HTERT RPE-1 (cell line): ENCODE results near the gene GAPVD1.
"Not testable (repeated sequence)": the region's sequence is repeated elsewhere in the genome, so short reads cannot be mapped to it uniquely, and the experiment has no call there.

Experiments
- in situ Hi-C: fragments of 300-500 bp; cut with MboI; formaldehyde crosslinking; loops from 4 replicates; pipeline ENCODE4 v1.14.3; 2020; ENCODE audit warnings: low sequenced_read_pairs

The GAPVD1 gene, protein sequence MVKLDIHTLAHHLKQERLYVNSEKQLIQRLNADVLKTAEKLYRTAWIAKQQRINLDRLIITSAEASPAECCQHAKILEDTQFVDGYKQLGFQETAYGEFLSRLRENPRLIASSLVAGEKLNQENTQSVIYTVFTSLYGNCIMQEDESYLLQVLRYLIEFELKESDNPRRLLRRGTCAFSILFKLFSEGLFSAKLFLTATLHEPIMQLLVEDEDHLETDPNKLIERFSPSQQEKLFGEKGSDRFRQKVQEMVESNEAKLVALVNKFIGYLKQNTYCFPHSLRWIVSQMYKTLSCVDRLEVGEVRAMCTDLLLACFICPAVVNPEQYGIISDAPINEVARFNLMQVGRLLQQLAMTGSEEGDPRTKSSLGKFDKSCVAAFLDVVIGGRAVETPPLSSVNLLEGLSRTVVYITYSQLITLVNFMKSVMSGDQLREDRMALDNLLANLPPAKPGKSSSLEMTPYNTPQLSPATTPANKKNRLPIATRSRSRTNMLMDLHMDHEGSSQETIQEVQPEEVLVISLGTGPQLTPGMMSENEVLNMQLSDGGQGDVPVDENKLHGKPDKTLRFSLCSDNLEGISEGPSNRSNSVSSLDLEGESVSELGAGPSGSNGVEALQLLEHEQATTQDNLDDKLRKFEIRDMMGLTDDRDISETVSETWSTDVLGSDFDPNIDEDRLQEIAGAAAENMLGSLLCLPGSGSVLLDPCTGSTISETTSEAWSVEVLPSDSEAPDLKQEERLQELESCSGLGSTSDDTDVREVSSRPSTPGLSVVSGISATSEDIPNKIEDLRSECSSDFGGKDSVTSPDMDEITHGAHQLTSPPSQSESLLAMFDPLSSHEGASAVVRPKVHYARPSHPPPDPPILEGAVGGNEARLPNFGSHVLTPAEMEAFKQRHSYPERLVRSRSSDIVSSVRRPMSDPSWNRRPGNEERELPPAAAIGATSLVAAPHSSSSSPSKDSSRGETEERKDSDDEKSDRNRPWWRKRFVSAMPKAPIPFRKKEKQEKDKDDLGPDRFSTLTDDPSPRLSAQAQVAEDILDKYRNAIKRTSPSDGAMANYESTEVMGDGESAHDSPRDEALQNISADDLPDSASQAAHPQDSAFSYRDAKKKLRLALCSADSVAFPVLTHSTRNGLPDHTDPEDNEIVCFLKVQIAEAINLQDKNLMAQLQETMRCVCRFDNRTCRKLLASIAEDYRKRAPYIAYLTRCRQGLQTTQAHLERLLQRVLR (N-terminal part only)

DNA sequence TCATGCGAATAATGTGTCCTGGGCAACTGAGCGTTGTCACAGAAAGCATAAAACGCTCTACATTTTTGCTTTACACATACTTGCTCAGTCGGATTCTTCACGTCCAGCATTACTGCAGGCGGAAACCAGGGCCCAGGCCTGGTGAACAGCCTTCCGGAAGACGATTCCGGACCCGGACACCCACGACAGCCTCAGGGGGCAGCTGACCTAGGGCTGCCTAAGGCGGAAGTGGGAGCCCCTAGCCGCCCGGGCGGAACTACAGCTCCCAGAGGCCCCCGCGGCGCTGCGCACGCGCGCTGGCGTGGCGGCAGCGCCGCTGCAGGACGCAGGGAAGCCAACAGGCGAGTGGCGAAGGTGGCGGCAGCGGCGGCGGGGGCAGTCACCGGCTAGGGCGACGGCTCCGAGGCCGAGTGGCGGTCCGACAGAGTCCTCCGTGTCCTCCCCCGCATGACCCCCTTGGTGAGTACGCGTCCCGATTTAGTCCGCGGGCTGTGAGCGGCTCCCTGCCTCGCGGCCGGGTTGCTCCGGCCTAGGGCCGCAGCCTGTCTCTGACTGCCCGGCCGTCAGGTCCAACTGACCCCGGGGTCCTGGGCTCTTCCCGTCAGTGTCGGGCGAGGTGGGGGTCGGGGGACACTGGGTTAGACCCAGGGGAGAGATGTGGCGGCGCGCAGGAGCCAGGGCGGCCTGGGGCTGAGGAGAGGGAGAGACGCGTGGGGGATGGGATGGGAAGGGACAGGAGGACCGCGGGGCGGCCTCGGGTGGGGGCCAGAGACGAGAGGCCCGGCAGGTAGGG lies at the start of gene GAPVD1:
Gene GAPVD1 (plus strand): TSS at position 326 of the 793 bp plus-strand sequence. CDS start 37,096 bp downstream, outside the sequence.
- in situ Hi-C loops, result no loop called here

DNA sequence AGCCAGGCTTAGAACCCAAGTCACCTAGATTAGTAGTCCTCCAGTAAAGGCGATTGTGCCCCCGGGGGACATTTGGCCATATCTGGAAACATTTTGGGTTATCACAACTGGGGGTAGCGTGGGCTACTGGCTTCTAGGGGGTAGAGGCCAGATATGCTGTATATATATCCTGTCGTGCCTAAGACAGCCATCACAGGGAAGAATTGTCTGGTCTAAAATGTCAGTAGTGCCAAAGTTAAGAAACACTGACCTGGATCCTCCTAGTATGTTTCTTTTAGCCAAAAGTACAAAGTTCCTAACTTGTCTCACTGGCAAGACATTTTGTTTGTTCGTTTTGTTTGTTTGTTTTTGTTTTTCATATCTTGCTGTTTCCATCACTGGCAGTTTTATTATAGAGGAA lies 47.4 kb upstream of the GAPVD1 start:
- in situ Hi-C loops, result no loop called here

DNA sequence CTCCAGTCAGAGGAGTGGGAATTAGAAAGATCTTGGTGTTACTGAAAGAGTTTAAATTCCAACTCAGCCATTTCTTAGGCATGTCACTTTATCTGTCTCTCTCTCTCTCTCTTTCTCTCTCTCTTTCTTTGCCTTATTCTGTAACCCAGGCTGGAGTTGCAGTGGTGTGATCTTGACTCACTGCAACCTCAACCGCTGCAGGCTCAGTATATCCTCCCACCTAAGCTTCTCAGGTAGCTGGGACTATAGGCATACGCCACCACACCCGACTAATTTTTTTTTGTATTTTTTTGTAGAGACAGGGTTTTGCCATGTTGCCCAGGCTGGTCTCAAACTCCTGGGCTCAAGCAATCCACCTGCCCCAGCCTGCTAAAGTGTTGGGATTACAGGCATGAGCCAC lies 43.0 kb upstream of the GAPVD1 start:
- in situ Hi-C loops, result no loop called here

DNA sequence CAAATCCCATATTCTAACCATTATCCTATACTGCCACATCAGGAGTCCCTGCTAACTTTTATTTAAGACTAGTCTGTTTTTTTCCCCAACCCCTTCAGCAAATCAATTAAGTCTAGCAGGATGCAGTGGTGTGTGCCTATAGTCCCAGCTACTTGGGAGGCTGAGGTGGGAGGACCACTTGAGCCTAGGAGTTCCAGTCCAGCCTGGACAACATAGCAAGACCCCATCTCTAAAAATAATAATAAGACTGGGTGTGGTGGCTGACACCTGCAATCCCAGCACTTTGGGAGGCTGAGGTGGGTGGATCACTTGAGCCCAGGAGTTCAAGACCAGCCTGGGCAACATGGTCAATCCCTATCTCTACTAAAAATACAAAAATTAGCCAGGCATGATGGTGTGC lies 36.8 kb upstream of the GAPVD1 start:
- in situ Hi-C loops, result not testable (repeated sequence)

DNA sequence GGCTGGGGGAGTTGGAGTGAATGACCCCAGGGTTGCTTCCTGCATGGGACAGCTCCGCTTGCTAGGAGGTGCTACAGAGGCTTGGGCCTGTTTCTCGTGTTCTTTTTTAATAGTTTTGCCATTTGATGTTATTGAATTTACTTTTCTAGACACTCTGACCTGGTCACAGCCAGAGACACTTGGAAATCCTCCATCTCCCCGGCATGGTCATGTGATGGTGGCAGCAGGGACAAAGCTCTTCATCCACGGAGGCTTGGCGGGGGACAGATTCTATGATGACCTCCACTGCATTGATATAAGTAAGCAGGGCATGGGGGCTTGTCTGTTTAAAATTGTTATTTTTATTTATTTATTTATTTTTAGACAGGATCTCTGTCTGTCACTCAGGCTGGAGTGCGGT lies 33.9 kb upstream of the GAPVD1 start:
- in situ Hi-C loops, result no loop called here

DNA sequence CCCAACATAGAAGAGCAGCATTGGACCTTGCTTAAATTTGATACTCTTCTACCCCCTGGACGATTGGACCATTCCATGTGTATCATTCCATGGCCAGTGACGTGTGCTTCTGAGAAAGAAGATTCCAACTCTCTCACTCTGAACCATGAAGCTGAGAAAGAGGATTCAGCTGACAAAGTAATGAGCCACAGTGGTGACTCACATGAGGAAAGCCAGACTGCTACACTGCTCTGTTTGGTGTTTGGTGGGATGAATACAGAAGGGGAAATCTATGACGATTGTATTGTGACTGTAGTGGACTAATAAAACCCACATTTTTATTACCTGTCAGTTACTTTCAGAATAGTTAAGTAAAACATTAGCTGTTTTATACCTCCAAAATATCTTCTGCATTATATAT lies 27.9 kb upstream of the GAPVD1 start:
- in situ Hi-C loops, result no loop called here

DNA sequence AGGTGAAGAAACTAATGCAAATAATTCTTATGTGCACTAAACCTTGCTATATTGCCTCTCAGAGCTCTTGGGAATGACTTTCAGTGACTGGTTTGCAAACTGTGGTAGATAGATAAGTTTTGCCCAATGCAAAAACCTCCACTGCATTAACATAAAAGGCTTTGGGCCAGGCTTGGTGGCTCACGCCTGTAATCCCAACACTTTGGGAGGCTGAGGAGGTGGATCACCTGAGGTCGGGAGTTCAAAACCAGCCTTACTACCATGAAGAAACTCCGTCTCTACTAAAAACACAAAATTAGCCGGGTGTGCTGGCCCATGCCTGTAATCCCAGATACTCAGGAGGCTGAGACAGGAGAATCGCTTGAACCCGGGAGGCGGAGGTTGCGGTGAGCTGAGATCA lies 27.5 kb upstream of the GAPVD1 start:
- in situ Hi-C loops, result not testable (repeated sequence)

DNA sequence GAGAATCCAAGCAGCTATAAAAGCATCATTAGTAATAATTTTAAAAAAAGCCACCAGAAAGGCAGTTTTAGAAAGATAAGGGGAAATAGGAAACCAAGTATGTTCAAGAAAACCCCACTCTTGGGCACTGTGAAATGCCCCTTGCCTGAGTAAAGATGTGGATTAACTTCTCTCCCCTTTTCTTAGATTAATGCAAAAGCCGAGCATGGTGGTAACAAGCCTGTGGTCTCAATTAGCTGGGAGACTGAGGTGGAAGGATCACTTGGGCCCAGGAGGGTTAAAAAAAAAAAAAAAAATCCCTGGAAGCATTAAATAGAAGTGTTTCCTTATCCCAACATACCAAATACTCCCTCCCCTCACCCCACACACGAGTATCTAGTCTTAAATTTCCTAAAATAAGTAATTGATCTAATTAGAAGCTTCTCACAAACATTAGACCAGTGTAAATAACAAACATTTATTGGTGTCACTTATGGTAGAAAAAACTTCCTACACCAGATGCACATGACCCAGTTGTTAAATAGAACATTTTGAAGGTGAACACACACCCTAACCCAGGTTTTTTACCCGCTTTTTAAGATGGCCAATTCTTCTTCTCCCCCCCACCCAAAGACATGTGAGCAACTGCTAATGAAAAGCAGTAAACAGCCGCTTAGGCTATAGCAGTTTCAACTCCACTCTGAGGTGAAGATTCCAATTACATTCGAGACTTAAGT lies 25.7 kb upstream of the GAPVD1 start:
- in situ Hi-C loops, result no loop called here

DNA sequence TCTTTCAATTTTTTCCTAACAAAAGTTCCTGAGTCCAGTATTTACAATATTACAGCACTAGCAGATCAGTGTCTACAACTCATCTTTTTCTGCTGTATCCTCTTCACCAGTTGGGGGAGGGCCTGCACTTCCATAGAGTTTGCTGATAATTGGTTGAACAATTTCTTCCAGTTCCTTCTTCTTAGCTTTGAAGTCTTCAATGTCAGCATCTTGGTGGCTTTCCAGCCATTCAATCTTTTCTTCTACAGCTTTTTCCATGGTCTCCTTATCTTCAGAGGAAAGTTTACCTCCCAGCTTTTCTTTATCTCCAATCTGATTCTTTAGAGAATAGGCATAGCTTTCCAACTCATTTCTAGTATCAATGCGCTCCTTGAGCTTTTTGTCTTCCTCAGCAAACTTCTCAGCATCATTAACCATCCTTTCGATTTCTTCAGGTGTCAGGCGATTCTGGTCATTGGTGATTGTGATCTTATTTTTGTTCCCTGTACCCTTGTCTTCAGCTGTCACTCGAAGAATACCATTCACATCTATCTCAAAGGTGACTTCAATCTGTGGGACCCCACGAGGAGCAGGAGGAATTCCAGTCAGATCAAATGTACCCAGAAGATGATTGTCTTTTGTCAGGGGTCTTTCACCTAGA lies 25.0 kb upstream of the GAPVD1 start:
- in situ Hi-C loops, result not testable (repeated sequence)

DNA sequence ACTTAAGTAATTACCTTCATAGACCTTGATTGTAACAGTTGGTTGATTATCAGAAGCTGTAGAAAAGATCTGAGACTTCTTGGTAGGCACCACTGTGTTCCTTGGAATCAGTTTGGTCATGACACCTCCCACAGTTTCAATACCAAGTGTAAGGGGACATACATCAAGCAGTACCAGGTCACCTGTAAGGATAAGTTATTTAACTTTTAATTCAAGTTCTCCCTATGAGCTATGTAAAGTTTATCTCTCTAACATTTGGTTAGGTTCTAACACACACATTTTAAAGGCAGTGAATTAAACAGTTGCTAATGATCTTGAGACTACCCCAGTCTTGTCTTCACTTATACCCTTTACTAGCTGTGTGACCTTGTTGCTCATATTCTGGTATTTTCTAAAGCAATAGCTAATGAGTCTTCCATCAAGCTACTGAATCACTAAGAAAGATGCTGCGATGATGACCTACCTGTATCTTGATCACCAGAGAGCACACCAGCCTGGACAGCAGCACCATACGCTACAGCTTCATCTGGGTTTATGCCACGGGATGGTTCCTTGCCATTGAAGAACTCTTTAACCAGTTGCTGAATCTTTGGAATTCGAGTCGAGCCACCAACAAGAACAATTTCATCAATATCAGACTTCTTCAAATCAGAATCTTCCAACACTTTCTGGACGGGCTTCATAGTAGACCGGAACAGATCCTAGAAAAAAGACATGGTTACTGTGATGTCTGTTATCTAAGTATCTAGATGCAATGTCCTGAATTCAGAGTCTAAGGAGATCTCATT lies 23.3 kb upstream of the GAPVD1 start:
- in situ Hi-C loops, result no loop called here

DNA sequence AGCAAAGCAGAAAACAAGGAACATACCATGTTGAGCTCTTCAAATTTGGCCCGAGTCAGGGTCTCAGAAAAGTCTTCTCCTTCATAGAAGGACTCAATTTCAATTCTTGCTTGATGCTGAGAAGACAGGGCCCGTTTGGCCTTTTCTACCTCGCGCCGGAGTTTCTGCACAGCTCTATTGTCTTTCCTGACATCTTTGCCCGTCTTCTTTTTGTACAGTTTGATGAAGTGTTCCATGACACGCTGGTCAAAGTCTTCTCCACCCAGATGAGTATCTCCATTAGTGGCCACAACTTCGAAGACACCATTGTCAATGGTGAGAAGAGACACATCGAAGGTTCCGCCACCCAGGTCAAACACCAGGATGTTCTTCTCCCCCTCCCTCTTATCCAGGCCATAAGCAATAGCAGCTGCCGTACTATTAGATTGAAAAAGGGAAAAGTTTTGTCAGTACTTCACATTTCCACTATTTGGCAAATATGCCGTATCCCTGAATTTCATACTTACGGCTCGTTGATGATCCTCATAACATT lies 22.6 kb upstream of the GAPVD1 start:
- in situ Hi-C loops, result no loop called here

DNA sequence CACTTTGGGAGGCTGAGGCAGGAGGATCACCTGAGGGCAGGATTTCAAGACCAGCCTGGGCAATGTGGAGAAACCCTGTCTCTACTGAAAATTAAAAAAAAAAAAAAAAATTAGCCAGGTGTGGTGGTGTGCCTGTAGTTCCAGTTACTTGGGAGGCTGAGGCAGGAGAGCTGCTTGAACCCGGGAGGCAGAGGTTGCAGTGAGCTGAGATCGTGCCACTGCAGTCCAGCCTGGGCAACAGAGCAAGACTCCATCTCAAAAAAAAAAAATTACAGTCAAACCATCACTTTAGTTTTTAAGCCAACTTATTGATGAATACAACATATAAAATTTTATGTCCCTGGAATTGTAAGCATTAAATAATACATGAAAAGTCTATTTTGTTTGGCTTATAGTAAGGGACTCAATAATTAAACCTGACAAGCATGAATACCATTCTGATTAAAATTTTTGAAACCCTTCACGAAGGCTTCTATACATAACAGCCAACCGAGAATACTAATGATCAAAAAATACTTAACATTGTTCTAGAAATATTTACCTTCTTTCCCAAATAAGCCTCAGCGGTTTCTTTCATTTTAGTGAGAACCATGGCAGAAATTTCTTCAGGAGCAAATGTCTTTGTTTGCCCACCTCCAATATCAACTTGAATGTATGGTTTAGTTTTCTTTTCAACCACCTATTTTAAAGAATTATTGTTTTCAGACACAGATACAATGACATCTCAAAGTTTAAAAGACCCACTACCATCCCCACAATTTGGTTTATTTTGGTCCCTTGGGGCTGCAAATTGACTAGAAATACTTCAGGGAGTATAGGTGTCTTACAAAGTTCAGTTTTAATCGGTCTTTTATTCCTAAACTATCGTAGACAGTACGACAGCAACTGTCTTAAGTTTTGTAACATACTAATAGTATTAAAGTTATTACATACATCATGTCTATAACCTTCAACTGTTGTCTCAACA lies 21.7 kb upstream of the GAPVD1 start:
- in situ Hi-C loops, result no loop called here

DNA sequence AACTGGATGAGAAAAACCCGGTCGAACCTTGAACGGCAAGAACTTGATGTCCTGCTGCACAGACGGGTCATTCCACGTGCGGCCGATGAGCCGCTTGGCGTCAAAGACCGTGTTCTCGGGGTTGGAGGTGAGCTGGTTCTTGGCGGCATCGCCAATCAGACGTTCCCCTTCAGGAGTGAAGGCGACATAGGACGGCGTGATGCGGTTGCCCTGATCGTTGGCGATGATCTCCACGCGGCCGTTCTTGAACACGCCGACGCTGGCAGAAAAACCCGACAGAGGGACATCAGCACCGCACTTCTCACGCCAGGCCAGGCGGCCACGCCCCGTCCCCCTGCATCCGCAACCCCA lies 21.0 kb upstream of the GAPVD1 start:
- in situ Hi-C loops, result no loop called here

DNA sequence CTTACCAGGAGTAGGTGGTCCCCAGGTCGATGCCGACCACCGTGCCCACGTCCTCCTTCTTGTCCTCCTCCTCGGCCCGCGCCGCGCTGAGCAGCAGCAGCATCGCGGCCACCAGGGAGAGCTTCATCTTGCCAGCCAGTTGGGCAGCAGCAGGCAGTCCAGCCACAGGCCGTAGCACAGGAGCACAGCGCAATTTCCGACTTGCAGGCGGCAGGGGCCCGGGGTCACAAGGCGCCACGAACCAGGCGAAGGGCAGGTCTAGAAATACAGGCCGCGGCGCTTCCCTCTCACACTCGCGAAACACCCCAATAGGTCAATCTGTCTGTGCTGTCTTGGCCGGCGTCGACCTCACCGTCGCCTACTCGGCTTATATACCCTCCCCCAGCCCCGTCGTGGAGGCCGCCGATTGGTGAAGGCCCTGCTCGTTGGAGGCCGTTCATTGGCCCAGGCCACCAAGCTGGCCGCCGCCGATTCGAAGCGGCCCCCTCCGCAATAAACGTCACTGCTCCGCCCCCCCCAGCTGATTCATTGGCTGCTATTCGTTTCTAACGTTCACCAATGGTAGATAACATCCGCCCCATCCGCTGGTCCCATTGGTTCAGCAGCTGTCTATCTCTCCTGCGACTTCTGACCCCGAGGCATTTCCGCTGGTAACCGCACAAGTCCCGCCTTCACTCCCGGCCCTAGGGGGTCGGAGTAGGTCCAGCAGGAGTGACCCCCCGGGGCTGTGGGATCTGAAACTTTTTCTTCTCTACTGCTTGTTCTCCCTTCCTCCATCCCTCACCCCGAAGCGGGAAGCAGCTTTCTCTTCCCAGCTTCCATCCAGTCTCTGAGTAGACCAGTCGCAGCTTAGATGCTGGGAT lies 20.4 kb upstream of the GAPVD1 start, which contains the start of gene HSPA5:
Gene HSPA5 (minus strand): TSS at position 344 of the 863 bp plus-strand sequence. CDS start 217 bp downstream, at position 127.
- in situ Hi-C loops, result no loop called here

DNA sequence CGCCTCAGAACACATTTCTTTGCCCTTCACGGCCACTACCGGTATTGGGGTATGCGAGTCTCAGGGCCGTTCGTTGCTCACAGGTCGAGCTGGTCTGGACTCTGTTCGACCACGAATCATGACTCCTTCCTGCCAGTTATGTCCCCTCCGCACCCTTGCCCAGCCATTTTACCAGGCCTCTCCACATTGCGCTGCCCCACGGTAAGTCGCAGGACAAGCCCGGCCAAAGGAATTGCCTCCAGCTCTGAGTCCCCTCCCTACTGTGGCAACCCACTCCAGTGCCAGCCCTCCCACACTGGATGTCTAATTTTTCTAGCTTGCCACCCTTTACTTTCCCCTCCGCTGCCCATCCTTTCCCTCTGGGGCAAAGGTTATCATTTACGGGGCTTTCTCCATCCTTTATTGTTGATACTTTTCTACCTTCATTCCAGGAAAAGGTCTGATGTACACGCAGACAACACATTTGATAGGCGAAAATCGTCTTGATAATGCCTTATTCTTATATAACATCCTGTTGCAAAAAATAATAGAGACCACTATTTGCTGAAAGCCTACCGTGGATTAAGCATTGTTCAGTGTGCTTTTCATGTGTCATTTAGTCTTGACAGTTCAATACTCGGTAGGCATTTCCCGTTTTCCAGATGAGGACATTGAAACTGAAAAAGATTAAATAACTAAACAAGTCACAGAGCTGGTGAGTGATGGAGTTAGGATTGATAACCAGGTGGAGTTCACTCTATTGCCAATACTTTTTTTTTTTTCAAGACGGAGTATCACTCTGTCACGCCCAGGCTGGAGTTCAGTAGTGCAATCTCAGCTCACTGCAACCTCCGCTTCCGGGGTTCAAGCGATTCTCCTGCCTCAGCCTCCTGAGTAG lies 19.5 kb upstream of the GAPVD1 start:
- in situ Hi-C loops, result no loop called here
